Astrocyte (in vitro differentiated cells and primary cell): ENCODE measurements around the gene MPHOSPH9. TPM values are rescaled to one million over a fixed set of nuclear protein-coding genes. Genes with fewer than 3 reads are reported as not detected.
A peak's percentile ranks its signal among the peaks of the same experiment; 100 is the strongest.

Experiments
- DNase-seq: peaks from one replicate; pipeline ENCODE4 v3.0.0-alpha.2; 2010; ENCODE audit warnings: low read depth
- FAIRE-seq: peaks from 2 replicates; lab custom pipeline; 2011; peaks lifted over from hg19 to GRCh38; lab: Jason Lieb, UNC
- H2AFZ ChIP-seq: 2 replicates; pipeline ENCODE4 v1.6.0; 2012; ENCODE audit warnings: low read depth, low read length, inconsistent platforms
- H3K27ac ChIP-seq: 2 replicates; pipeline ENCODE4 v1.5.1; 2011; ENCODE audit warnings: low read depth, low read length, inconsistent platforms
- H3K27me3 ChIP-seq: 2 replicates; pipeline ENCODE4 v1.6.0; 2011; ENCODE audit warnings: low read length, inconsistent platforms; ENCODE audit not compliant: insufficient read depth
- H3K36me3 ChIP-seq: 2 replicates; pipeline ENCODE4 v1.5.1; 2011; ENCODE audit warnings: low read length, inconsistent platforms; ENCODE audit not compliant: insufficient read depth
- H3K4me1 ChIP-seq: 2 replicates; pipeline ENCODE4 v1.5.1; 2011; ENCODE audit warnings: low read length, inconsistent platforms; ENCODE audit not compliant: insufficient read depth
- H3K4me2 ChIP-seq: 2 replicates; pipeline ENCODE4 v1.6.0; 2012; ENCODE audit warnings: low read length, inconsistent platforms
- H3K4me3 ChIP-seq: 2 replicates; pipeline ENCODE4 v1.5.1; 2011; ENCODE audit warnings: low read depth, mild to moderate bottlenecking, low read length, inconsistent platforms; ENCODE audit not compliant: insufficient read depth
- H3K79me2 ChIP-seq: 2 replicates; pipeline ENCODE4 v1.6.0; 2012; ENCODE audit warnings: mild to moderate bottlenecking, low read length, inconsistent platforms; ENCODE audit not compliant: insufficient read depth
- H3K9ac ChIP-seq: 2 replicates; pipeline ENCODE4 v1.6.0; 2012; ENCODE audit warnings: mild to moderate bottlenecking, low read length, inconsistent platforms
- H3K9me3 ChIP-seq: 2 replicates; pipeline ENCODE4 v1.5.1; 2012; ENCODE audit warnings: low read depth, mild to moderate bottlenecking, low read length, inconsistent platforms; ENCODE audit not compliant: insufficient read depth
- H4K20me1 ChIP-seq: 2 replicates; pipeline ENCODE4 v1.6.0; 2012; ENCODE audit warnings: low read length, inconsistent platforms; ENCODE audit not compliant: insufficient read depth
- H3K27ac Mint-ChIP-seq: one replicate; pipeline ENCODE4 v1.8.0; 2021; ENCODE audit warnings: mild to moderate bottlenecking, mixed read lengths; ENCODE audit not compliant: unreplicated experiment
- H3K27me3 Mint-ChIP-seq: one replicate; pipeline ENCODE4 v1.8.0; 2021; ENCODE audit warnings: low read depth, mixed read lengths; ENCODE audit not compliant: unreplicated experiment
- H3K36me3 Mint-ChIP-seq: one replicate; pipeline ENCODE4 v1.8.0; 2021; ENCODE audit warnings: low read depth, mixed read lengths; ENCODE audit not compliant: unreplicated experiment
- H3K4me1 Mint-ChIP-seq: one replicate; pipeline ENCODE4 v1.8.0; 2021; ENCODE audit warnings: low read depth, mixed read lengths; ENCODE audit not compliant: unreplicated experiment
- H3K4me3 Mint-ChIP-seq: one replicate; pipeline ENCODE4 v1.8.0; 2021; ENCODE audit warnings: mild to moderate bottlenecking, moderate library complexity, mixed read lengths; ENCODE audit not compliant: unreplicated experiment
- H3K9me3 Mint-ChIP-seq: one replicate; pipeline ENCODE4 v1.8.0; 2021; ENCODE audit warnings: mild to moderate bottlenecking, mixed read lengths; ENCODE audit not compliant: unreplicated experiment
- CTCF ChIP-seq: IDR thresholded peaks from 2 replicates; pipeline ENCODE4 v1.5.1; 2011; ENCODE audit warnings: low read depth, mild to moderate bottlenecking, inconsistent platforms, low read length, moderate library complexity; ENCODE audit not compliant: insufficient read depth
- EZH2 ChIP-seq: IDR thresholded peaks from 2 replicates; pipeline ENCODE4 v1.6.1; 2012; ENCODE audit warnings: mild to moderate bottlenecking, low read length, inconsistent platforms; ENCODE audit not compliant: insufficient read depth
- total RNA-seq: library from RNA; stranded (reverse); gene quantifications from 2 replicates; pipeline ENCODE4 v1.2.1, GENCODE V29; 2021

Gene MPHOSPH9
- total RNA-seq, 1 donor from 2014 or later: 24.9 TPM

- Histone ChIP-seq H3K27me3 (no peaks in the 10 kb centered on the region), H3K79me2 (no peaks in the 10 kb centered on the region), H3K4me1 (no peaks in the 10 kb centered on the region), H3K9me3 (no peaks in the 10 kb centered on the region), H3K9ac (no peak overlapping the region), H3K36me3 (no peaks in the 10 kb centered on the region), H2AFZ (no peak overlapping the region), H4K20me1 (no peaks in the 10 kb centered on the region), H3K4me2 (no peak overlapping the region), H3K27ac (no peak overlapping the region), H3K4me3 (no peak overlapping the region)
- Mint-ChIP-seq H3K4me1 (no peaks in the 10 kb centered on the region), H3K36me3 (peaks cover 2% of the 10 kb centered on the region), H3K27me3 (no peaks in the 10 kb centered on the region), H3K9me3 (no peaks in the 10 kb centered on the region), H3K27ac (no peak overlapping the region), H3K4me3 (no peak overlapping the region)
- DNase-seq (no peak), FAIRE-seq (no peak)
- TF ChIP-seq EZH2 (no peak), CTCF (no peak)
Observed at GRCh38 chr12:123280971-123281370, 48.0 kb upstream of the MPHOSPH9 start.

GRCh38 chr12:123278101-123278627, 45.2 kb upstream of the MPHOSPH9 start:
- Histone ChIP-seq H3K27ac (no peak overlapping the region), H3K9me3 (no peaks in the 10 kb centered on the region), H2AFZ (no peak overlapping the region), H3K4me3 (no peak overlapping the region), H4K20me1 (no peaks in the 10 kb centered on the region), H3K9ac (no peak overlapping the region), H3K4me2 (no peak overlapping the region), H3K79me2 (no peaks in the 10 kb centered on the region), H3K36me3 (no peaks in the 10 kb centered on the region), H3K4me1 (no peaks in the 10 kb centered on the region), H3K27me3 (no peaks in the 10 kb centered on the region)
- H3K27me3 Mint-ChIP-seq: no peaks in the 10 kb centered on the region
- FAIRE-seq (no peak), DNase-seq (no peak)
- TF ChIP-seq EZH2 (no peak), CTCF (no peak)
- peaks cover 2% of the 10 kb centered on the region for H3K36me3 Mint-ChIP-seq
- no peaks in the 10 kb centered on the region for H3K4me1 Mint-ChIP-seq
- H3K9me3 Mint-ChIP-seq: no peaks in the 10 kb centered on the region
- no peak overlapping the region for H3K27ac Mint-ChIP-seq
- no peak overlapping the region for H3K4me3 Mint-ChIP-seq

- no peaks in the 10 kb centered on the region for H3K27me3 Mint-ChIP-seq
- DNase-seq (no peak), FAIRE-seq (no peak)
- no peak overlapping the region for H3K27ac ChIP-seq
- peaks cover 12% of the 10 kb centered on the region for H4K20me1 ChIP-seq
- H3K36me3 Mint-ChIP-seq: no peaks in the 10 kb centered on the region
- H3K4me3 Mint-ChIP-seq: peak overlapping the region; percentile 62
- H3K4me2 ChIP-seq: no peak overlapping the region
- peaks cover 3% of the 10 kb centered on the region for H3K4me1 Mint-ChIP-seq
- H3K27me3 ChIP-seq: no peaks in the 10 kb centered on the region
- H3K9ac ChIP-seq: no peak overlapping the region
- H3K27ac Mint-ChIP-seq: peak overlapping the region; percentile 47
- H3K4me3 ChIP-seq: no peak overlapping the region
- H3K9me3 Mint-ChIP-seq: no peaks in the 10 kb centered on the region
- TF ChIP-seq CTCF (no peak), EZH2 (no peak)
- no peaks in the 10 kb centered on the region for H3K36me3 ChIP-seq
- peaks cover 28% of the 10 kb centered on the region for H3K4me1 ChIP-seq
- peaks cover 33% of the 10 kb centered on the region for H3K79me2 ChIP-seq
- H2AFZ ChIP-seq: no peak overlapping the region
- no peaks in the 10 kb centered on the region for H3K9me3 ChIP-seq
Observed at GRCh38 chr12:123273166-123273565, 40.2 kb upstream of the MPHOSPH9 start.
